GM23338 (cell line): ENCODE results near the gene KCNH8. TPM values are rescaled to one million over a fixed set of nuclear protein-coding genes. Genes with fewer than 3 reads are reported as not detected.

Source experiments
- ATAC-seq: fragments of 200-7000 bp; cut with Tn5 transposase; 3 replicates; pipeline ENCODE4 v1.9.1; 2020
- DNase-seq: peaks from one replicate; pipeline ENCODE4 v3.0.0-alpha.2; 2015; ENCODE audit warnings: low spot score
- H2AFZ ChIP-seq: fragments of 200-600 bp; sonication (generic); 2 replicates; pipeline ENCODE4 v1.8.0; 2016; ENCODE audit warnings: antibody characterized with exemption, mild to moderate bottlenecking, moderate library complexity
- H3F3A ChIP-seq: fragments of 200-600 bp; sonication (generic); replicated peaks from 2 replicates; pipeline ENCODE4 v1.8.0; 2017; ENCODE audit warnings: antibody characterized with exemption, mixed run types, low read depth
- H3K27ac ChIP-seq: fragments of 200-600 bp; sonication (generic); 2 replicates; pipeline ENCODE4 v1.6.1; 2016; ENCODE audit warnings: low read depth
- H3K27me3 ChIP-seq: fragments of 200-600 bp; sonication (generic); 2 replicates; pipeline ENCODE4 v1.8.0; 2016; ENCODE audit warnings: mild to moderate bottlenecking, mixed run types, moderate library complexity; ENCODE audit not compliant: insufficient read depth
- H3K36me3 ChIP-seq: fragments of 200-600 bp; sonication (generic); 2 replicates; pipeline ENCODE4 v1.8.0; 2016; ENCODE audit warnings: mild to moderate bottlenecking; ENCODE audit not compliant: insufficient read depth
- H3K4me1 ChIP-seq: fragments of 200-600 bp; sonication (generic); 2 replicates; pipeline ENCODE4 v1.8.0; 2016; ENCODE audit warnings: mild to moderate bottlenecking, moderate library complexity; ENCODE audit not compliant: insufficient read depth
- H3K4me2 ChIP-seq: fragments of 200-600 bp; sonication (generic); 2 replicates; pipeline ENCODE4 v1.7.1; 2017; ENCODE audit warnings: mixed run types
- H3K4me3 ChIP-seq: fragments of 200-600 bp; sonication (generic); 2 replicates; pipeline ENCODE4 v1.6.1; 2016; ENCODE audit warnings: mixed run types
- H3K79me2 ChIP-seq: fragments of 200-600 bp; sonication (generic); replicated peaks from 2 replicates; pipeline ENCODE4 v1.8.0; 2017; ENCODE audit warnings: mild to moderate bottlenecking; ENCODE audit not compliant: insufficient read depth
- H3K9me2 ChIP-seq: fragments of 200-600 bp; sonication (generic); 2 replicates; pipeline ENCODE4 v1.8.0; 2017; ENCODE audit not compliant: insufficient read depth
- H4K20me1 ChIP-seq: fragments of 200-600 bp; sonication (generic); replicated peaks from 2 replicates; pipeline ENCODE4 v1.8.0; 2017; ENCODE audit warnings: mild to moderate bottlenecking; ENCODE audit not compliant: insufficient read depth
- H3K27ac Mint-ChIP-seq: 2 replicates; pipeline ENCODE4 v1.8.0; 2020; ENCODE audit warnings: inconsistent platforms, mild to moderate bottlenecking, moderate library complexity, mixed read lengths
- H3K27me3 Mint-ChIP-seq: 3 replicates; pipeline ENCODE4 v1.8.0; 2022; ENCODE audit warnings: low read depth, mild to moderate bottlenecking, moderate library complexity, mixed read lengths, inconsistent platforms; ENCODE audit not compliant: insufficient read depth, poor library complexity
- H3K36me3 Mint-ChIP-seq: 3 replicates; pipeline ENCODE4 v1.8.0; 2021; ENCODE audit warnings: low read depth, mild to moderate bottlenecking, inconsistent platforms, moderate library complexity, mixed read lengths
- H3K4me1 Mint-ChIP-seq: 3 replicates; pipeline ENCODE4 v1.8.0; 2020; ENCODE audit warnings: mild to moderate bottlenecking, inconsistent platforms, mixed read lengths
- H3K4me3 Mint-ChIP-seq: 3 replicates; pipeline ENCODE4 v1.8.0; 2021; ENCODE audit warnings: moderate library complexity, mild to moderate bottlenecking, inconsistent platforms, mixed read lengths
- H3K9me3 Mint-ChIP-seq: 3 replicates; pipeline ENCODE4 v1.8.0; 2020; ENCODE audit warnings: moderate library complexity, mild to moderate bottlenecking, inconsistent platforms, mixed read lengths
- ETS1 ChIP-seq: IDR thresholded peaks from 2 replicates; pipeline ENCODE4 v1.6.1; 2016; ENCODE audit warnings: antibody characterized with exemption
- EZH2 ChIP-seq: fragments of 200-600 bp; sonication (generic); IDR thresholded peaks from one replicate; pipeline ENCODE4 v1.8.0; 2017; ENCODE audit warnings: antibody characterized with exemption, mild to moderate bottlenecking, low read depth; ENCODE audit not compliant: unreplicated experiment
- POLR2AphosphoS5 ChIP-seq: IDR thresholded peaks from 2 replicates; pipeline ENCODE4 v1.6.1; 2016; ENCODE audit warnings: antibody characterized with exemption, low read depth
- STAT1 ChIP-seq: IDR thresholded peaks from one replicate; pipeline ENCODE4 v1.6.1; 2016; ENCODE audit warnings: antibody characterized with exemption; ENCODE audit not compliant: unreplicated experiment
- ZNF114 ChIP-seq: fragments of 250-450 bp; sonication (Bioruptor Pico); IDR thresholded peaks from 2 replicates; pipeline ENCODE4 v1.5.0; 2020; ENCODE audit warnings: mild to moderate bottlenecking, moderate library complexity
- ZNF331 ChIP-seq: fragments of 250-450 bp; sonication (Bioruptor Pico); IDR thresholded peaks from 2 replicates; pipeline ENCODE4 v1.5.0; 2020; ENCODE audit warnings: low read depth, mild to moderate bottlenecking, moderate library complexity
- ZNF462 ChIP-seq: fragments of 250-450 bp; sonication (Bioruptor Pico); IDR thresholded peaks from 2 replicates; pipeline ENCODE4 v1.5.0; 2020; ENCODE audit warnings: mild to moderate bottlenecking, moderate library complexity
- polyA plus RNA-seq: library from polyadenylated mRNA; unstranded; fragments of >200 nt; fragmentation: Nextera tagmentation; extraction: Ambion mirVana; gene quantifications from 2 replicates; pipeline ENCODE4 v1.2.1, GENCODE V29; 2016
- total RNA-seq: library from RNA; depleted of rRNA; stranded (reverse); fragments of >200 nt; shearing (Covaris generic); gene quantifications from 2 replicates; pipeline ENCODE4 v1.2.3, GENCODE V29; 2014
- TF ChIP-seq, protein P1 (sequence below), 2 experiments: fragments of 200-600 bp in 1 of 2; sonication (generic) in 1 of 2; conservative IDR thresholded peaks; 2 replicates each; pipeline versions ENCODE4 v1.5.1 to v1.6.1; 2016 to 2017; ENCODE audit warnings: antibody characterized with exemption in 2 of 2, low read depth in 2 of 2, mild to moderate bottlenecking in 2 of 2, moderate library complexity in 1 of 2

Gene KCNH8
- total and polyA plus RNA-seq, 2 experiments from 2014 or later = 1.3 to 3.4 TPM

- Histone ChIP-seq H3K79me2 (no peaks in the 10 kb centered on the region), H3K4me1 (no peaks in the 10 kb centered on the region), H3K9me2 (no peaks in the 10 kb centered on the region), H3K27me3 (no peaks in the 10 kb centered on the region), H3K27ac (no peak overlapping the region), H4K20me1 (no peaks in the 10 kb centered on the region), H3F3A (no peaks in the 10 kb centered on the region), H3K4me3 (no peak overlapping the region), H2AFZ (no peak overlapping the region), H3K36me3 (no peaks in the 10 kb centered on the region), H3K4me2 (no peak overlapping the region)
- Mint-ChIP-seq H3K4me3 (no peak overlapping the region), H3K4me1 (no peaks in the 10 kb centered on the region), H3K36me3 (no peaks in the 10 kb centered on the region), H3K27me3 (no peaks in the 10 kb centered on the region), H3K27ac (no peak overlapping the region), H3K9me3 (no peaks in the 10 kb centered on the region)
- DNase-seq (no peak), ATAC-seq (no peak)
- TF ChIP-seq, protein P1, sequence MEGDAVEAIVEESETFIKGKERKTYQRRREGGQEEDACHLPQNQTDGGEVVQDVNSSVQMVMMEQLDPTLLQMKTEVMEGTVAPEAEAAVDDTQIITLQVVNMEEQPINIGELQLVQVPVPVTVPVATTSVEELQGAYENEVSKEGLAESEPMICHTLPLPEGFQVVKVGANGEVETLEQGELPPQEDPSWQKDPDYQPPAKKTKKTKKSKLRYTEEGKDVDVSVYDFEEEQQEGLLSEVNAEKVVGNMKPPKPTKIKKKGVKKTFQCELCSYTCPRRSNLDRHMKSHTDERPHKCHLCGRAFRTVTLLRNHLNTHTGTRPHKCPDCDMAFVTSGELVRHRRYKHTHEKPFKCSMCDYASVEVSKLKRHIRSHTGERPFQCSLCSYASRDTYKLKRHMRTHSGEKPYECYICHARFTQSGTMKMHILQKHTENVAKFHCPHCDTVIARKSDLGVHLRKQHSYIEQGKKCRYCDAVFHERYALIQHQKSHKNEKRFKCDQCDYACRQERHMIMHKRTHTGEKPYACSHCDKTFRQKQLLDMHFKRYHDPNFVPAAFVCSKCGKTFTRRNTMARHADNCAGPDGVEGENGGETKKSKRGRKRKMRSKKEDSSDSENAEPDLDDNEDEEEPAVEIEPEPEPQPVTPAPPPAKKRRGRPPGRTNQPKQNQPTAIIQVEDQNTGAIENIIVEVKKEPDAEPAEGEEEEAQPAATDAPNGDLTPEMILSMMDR (conservative IDR thresholded peaks at IDR 0.05; ENCODE audit: low read depth in 2 of 2) = no peak
- TF ChIP-seq STAT1 (no peak), ZNF331 (CRISPR knock-in tag) (no peak), ETS1 (no peak), ZNF114 (no peak), ZNF462 (no peak), POLR2AphosphoS5 (no peak), EZH2 (no peak)
Measured at GRCh38 chr3:19420159-19420558, 271.8 kb downstream of the KCNH8 start.
